Upper lobe of left lung (tissue), 4 donors: ENCODE measurements around the gene CHRNG.

Experiments used
- CTCF ChIP-seq, 6 experiments: fragments of 450-650 bp in 4 of 6; fragments of 200-600 bp in 2 of 6; sonication (generic) in 2 of 6; IDR thresholded peaks; one replicate each; pipeline ENCODE4 v1.5.1; 2016 to 2019; ENCODE audit warnings: antibody characterized with exemption in 6 of 6
- POLR2A ChIP-seq, 4 donors: fragments of 450-650 bp; IDR thresholded peaks; one replicate each; pipeline ENCODE4 v1.5.1; 2016 to 2017; ENCODE audit warnings: antibody characterized with exemption in 4 of 4, mild to moderate bottlenecking in 2 of 4

- TF ChIP-seq POLR2A (IDR thresholded peaks at IDR 0.05) (no peak), CTCF (IDR thresholded peaks at IDR 0.05) (no peak)
Measured at GRCh38 chr2:232587512-232587911, 48.0 kb downstream of the CHRNG start.
